A172 (cell line): ENCODE results near the gene SP140. TPM values are rescaled to one million over a fixed set of nuclear protein-coding genes. Genes with fewer than 3 reads are reported as not detected.
"Not testable (repeated sequence)": the region's sequence is repeated elsewhere in the genome, so short reads cannot be mapped to it uniquely, and the experiment has no call there.

Source experiments
- DNase-seq: peaks from one replicate; pipeline ENCODE4 v3.0.0-alpha.2; 2015; ENCODE audit warnings: low spot score
- total RNA-seq: library from RNA; depleted of rRNA; stranded (reverse); fragments of >200 nt; shearing (Covaris generic); gene quantifications from 2 replicates; pipeline ENCODE4 v1.2.3, GENCODE V29; 2014

SP140 gene
- total RNA-seq, 1 experiment from 2014 or later: 0.65 TPM

DNA sequence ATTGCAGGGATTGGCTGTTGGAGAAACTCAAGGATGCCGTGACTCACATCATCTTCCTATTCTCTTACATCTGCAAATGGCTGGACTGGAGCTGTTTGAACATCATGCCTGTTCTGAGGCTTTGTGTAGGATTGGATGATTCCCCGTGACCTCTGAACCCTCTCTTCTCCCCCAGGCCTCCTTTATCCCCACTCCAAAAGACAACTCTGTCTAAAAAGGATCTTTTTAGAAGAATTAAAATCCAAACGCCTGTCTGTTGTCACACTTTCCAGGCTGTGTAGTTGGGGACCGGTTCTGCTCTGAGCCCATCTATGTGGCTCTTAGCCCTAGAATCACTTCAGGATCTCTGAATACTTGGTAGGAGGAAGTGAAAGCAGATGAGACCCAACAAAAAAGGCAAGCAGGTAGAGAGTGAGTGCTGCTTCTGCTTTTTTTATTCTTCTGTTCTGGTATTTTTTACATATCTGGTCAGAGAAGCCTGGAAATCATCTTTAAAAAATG lies 565 bp downstream of the SP140 start:
- DNase-seq: no peak

DNA sequence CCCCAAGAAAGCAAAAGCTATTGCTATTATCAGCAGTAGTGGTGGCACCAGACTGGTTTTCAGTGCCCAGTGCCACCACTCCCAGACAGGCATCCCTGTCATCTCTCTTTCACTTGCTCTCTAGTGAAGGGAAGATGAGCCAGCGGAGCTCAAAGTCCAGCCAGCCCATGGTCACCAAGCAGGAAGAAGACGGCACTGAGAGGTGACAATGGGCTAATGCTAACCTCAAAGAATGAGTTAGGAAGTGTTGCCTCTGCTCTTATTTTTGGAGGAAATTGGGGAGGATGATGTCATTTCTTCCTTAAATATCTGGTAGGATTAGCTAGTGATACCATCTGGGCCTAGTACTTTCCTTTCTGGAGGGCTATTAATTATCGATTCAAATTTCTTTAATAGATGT lies 1.7 kb downstream of the SP140 start:
- DNase-seq: no peak

DNA sequence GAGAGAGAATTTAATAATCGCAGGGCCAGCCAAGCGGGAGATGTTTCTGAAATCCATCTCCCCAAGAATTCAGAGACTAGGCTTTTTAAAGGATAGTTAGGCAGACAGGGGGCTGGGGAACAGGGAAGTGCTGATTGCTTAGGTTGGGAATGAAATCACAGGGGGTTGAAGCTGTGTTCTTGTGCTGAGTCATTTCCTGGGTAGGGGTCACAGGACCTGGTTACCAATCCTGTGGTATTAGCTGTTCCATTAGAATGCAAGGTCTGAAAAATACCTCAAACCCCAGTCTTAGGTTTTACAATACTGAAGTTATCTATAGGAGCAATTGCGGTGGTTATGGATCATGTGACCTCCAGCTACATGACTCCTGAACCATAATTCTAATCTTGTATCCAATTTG lies 4.6 kb downstream of the SP140 start:
- peak; percentile 80 for DNase-seq

DNA sequence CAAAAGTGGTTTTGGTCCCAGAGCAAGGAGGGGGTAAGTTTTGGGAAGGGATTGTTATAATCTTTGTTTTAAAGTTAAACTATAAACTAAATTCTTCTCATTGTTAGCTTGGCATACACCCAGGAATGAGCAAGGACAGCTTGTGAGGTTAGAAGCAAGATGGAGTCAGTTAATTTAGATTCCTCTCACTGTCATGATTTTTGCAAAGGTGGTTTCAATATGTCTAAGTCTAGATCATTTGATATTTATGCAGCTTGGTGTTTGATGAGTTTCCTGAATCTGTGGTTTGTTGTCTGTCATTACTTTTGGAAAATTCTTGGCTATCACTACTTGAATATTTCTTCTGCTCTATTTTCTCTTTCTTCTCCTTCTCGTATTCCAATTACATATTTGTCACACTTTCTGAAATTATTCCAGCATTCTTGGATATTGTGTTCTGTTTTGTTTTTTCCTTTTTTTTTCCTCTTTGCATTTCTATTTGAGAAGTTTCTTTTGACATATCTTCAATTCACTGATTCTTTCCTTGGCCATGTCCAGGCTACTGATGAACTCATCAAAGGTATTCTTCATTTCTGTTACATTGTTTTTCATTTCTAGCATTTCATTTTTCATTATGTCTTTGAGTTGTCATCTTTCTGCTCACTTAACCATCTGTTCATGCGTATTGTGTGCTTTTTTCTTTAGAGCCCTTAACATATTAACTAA lies 5.1 kb downstream of the SP140 start:
- DNase-seq: no peak

DNA sequence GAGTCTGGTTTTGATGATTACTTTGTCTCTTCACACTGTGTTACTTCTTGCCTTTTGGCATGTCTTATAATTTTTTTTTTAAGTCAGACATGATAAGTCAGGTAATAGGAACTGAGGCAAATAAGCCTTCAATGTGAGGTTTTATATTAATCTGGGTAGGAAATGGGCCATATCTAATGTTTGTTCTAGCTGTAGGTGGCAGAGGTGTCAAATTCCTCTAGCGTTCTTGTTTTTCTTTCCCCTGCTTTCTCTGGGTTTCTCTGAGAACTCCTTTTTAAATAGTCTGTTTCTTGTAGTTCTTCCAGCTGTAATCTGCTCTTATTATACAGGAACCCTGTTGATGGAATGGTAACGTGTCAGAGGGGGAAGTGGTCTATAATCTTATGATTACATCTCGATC lies 5.7 kb downstream of the SP140 start:
- DNase-seq: no peak

DNA sequence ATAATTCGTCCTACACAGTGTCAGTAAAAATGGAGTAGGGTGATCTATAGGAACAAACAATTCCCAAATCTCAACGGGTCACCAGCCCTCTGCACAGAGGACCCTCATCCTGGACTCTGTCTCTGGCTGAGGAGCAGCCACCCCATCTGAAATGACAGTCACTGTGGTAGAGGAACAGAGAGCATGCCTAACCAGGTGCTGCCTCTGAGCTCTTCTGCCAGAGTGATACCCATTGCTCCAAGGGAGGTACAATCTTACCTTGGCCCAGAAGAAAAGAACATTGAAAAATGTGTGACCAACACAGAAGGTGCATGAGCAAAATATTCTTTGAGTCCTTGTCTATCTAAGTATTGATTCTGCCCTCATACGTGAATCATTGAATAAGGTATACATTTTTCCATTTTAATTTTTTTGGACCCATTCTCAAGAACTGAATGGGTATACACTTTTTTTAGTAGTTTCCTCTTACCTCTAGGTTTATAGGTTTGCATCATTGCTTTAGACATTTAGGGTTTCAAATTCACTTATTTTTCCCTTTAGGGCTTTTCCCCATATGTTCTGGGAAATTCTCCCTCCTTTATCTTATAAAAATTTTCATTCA lies 8.7 kb downstream of the SP140 start:
- DNase-seq: no peak

DNA sequence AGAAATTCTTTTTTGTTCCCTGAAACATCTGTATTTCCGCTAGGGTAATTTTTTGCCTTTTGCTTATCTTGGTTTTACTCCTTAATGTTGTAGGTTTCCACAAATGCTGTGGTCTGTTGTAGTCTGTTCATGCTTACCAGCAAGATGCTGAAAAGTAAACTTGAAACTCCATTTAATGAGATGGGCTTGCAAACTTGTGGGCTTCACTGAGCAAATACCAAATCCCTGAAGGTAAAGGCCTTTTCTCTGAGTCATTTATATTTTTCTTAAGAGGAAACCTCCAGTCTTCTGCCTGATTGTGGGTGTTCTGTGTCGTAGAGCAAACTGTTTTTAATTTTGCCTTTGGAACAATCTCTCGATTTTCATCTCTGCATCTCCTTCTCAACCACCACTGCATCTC lies 9.3 kb downstream of the SP140 start:
- no peak for DNase-seq

DNA sequence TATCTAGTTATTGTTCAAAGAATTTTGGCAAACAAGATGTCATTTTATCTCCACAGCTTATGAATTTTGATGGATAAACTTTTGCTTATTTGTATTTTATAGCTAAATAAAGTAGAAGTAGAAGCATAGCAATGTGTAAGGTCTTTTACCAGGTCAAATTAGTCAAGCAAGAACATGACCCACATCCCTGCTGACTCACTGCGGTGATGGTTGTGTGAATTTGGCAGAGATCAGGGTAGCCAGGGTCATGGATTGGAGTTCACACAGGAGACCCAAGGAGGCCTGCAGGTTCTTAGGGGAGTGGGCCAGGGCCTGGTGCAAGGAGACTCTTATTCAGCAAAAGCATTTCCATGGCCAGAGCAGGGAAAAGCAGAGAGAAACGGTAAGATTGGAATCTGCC lies 18.7 kb downstream of the SP140 start:
- no peak for DNase-seq

DNA sequence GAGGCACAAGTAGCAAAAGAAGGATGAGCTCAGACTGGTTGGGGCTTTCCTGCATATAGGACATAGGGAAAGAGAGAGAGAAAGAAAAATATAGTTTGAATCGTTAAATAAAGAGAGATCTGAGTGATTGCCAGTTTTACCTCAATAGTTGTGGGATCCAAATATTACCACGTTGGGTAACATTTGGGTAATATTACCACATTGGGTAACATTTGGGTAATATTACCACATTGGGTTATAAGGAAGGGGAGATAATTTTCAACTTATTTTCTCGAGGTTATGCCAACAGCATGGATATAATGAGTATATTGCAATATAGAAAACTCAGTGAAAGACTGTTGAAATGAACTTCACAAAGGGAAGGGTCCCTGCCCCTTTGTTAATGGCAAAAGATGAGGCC lies 20.7 kb downstream of the SP140 start:
- no peak for DNase-seq

DNA sequence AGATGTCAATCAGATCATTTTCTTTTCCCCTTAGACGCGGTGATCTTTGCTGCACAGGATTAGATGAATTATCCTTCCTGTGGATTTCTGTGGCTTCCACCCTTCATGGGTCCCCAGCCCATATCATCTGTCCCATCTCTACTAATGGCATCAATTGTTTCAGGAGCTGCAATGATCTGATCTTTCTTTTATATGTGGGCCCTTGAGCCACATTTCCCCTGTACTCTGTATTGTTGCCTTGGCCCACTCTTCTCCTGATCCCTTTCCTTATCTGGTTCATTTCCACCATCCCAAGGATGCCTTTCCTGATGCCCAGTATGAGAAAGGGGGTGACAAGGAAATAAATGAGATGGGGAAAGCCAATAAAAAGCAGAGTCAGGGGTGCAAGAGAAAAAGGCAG lies 24.7 kb downstream of the SP140 start:
- no peak for DNase-seq

DNA sequence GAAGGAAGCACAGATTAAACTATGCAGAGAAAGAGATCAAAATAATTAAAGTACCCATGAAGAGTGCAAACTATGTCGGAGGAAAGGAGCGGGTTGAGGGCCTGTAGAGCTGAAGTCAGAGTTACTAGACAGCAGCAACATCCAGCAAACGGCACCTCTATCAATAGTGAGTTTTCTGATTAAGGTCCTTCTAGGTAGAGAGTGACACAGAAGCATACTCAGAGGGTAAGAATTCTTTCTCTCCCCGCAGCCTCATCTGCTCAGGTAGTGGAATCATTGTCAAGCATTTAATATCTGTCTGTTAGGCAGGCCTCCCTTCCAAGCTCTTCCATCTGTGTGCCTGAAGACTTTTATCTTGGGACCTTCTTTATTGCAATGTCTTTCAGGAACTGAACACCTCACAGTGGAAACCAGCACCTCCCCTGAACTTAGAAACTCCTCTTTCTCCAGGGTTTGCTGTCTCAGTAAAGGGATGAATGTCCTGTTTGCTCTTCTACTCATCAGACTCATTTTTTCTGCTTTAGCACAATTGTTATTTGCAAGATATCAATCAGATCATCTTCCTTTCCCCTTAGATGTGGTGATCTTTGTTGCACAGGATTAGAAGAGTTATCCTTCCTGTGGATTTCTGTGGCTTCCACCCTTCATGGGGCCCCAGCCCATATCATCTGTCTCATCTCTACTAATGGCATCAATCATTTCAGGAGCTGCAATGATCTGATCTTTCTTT lies 28.8 kb downstream of the SP140 start:
- no peak for DNase-seq

DNA sequence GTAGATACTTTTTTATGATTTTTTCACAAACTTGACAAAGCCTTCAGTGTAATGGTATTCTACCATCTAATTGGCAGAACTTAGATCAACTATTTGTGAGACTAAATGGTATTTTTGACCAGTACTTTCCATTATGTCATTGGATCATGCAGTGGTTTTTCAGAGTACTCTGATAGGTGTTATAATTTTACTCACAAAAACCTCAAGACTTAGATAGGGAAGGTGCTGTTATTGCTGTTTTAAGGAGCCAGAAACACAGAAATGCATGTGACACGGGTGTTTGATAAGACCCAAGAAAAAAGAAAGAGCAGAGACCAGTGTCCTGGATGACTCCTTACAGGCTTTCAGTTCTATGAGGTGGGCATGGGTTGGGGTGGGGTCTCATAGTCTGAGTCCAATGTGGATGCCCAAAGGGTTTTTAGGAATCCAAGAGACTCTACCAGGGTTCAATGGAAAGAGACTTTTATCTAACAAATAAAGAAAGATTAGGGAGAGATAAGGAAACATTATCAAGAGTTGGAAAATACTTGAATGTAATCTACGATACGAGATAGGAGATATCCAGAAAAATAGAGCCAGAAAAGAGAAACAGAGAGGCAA lies 31.3 kb downstream of the SP140 start:
- no peak for DNase-seq

DNA sequence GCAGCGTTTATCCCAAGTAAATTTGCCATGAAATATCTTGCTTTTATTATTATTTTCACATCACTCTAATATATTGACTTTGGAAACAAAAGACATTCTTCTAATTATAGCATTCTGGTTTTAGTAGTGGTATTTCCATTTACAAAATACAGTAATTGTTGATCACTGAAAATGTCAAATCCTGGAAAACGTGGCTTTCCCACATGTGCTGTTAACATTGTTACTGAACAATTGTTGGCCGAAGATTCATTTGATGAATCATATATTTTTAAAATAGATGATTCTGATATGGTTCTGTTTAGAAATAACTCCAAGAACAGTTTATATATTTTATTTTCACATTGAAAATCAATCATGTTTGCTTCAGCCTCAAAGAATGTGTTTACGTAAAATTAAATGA lies 32.9 kb downstream of the SP140 start:
- no peak for DNase-seq

DNA sequence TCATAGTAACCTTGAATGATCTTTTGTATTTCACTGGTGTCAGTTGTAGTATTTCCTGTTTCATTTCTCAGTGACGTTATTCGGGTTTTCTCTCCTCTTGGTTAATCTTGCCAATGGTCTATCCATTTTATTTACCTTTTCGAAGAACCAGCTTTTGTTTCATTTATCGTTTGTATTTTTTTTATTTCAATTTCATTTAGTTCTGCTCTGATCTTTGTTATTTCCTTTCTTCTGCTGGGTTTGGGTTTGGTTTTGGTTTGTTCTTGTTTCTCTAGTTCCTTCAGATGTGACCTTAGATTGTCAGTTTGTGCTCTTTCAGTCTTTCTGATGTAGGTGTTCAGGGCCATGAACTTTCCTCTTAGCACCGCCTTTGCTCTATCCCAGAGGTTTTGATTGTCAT lies 36.7 kb downstream of the SP140 start:
- DNase-seq: no peak

DNA sequence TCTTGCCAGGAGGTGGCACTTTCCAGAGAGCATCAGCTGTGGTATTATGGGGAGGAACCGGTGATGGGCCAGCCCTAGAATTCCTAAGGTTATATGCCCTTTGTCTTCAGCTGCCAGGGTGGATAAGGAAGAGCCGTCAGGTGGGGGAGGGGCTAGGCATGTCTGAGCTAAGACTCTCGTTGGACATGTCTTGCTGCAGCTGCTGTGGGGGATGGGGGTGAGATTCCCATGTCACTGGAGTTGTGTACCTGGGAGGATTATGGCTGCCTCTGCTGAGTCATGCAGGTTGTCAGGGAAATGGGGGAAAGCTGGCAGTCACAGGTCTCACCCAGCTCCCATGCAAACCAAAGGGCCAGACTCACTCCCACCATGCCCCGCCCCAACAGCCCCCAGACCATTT lies 39.4 kb downstream of the SP140 start:
- not testable (repeated sequence) for DNase-seq

DNA sequence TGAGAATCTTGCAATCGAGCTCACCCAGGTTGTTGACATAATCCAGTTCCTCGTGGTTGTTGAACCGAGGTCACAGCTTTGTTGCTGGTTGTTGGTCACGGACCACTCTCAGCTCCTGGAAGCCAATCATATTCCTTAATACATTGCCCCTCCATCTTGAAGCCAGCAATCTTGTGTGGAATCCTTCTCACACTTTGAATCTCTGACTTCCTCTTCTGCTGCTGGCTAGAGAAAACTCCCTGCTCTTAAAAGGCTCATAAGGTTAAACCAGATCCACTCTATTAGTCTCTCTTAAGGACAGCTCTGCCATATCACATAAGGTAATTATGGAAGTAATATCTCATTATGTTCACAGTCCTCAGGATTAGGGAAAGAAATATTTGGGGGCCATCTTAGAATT lies 41.1 kb downstream of the SP140 start:
- no peak for DNase-seq

DNA sequence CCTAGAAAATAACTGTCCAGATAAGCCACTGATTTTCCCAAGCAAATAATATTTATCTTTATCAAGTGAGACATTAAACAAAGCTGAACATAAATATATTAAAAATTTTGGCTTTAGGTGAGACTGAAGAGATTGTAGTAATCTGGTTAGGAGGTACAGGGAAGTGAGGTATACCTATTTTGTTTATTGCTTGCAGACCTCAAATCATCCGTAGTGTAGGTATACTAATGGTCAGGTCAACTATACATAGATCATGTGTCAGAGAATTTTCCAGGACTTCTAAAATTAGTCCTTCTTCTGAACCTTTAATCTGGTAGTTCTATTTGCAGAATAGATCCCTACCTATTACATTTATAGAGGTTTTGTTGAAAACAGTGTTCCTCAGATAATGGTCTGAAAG lies 41.5 kb downstream of the SP140 start:
- no peak for DNase-seq

DNA sequence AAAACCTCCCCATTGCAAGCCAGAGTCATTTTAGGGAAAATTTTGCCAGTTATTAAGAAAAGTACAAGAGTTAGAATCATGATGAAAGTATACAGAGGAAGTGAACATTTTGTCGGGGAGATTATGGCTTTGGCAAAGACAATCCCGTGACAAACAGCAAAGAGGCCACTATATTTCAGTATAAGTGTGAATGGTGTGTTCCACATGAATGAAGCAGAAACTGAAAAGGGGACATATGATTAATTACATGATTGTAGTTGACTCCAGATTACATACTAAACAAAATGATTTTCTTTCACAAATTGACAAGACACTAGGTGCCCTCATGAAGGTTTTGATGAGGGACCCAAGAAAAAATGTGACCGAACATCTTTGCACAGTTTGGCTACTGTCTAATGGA lies 42.0 kb downstream of the SP140 start:
- no peak for DNase-seq

DNA sequence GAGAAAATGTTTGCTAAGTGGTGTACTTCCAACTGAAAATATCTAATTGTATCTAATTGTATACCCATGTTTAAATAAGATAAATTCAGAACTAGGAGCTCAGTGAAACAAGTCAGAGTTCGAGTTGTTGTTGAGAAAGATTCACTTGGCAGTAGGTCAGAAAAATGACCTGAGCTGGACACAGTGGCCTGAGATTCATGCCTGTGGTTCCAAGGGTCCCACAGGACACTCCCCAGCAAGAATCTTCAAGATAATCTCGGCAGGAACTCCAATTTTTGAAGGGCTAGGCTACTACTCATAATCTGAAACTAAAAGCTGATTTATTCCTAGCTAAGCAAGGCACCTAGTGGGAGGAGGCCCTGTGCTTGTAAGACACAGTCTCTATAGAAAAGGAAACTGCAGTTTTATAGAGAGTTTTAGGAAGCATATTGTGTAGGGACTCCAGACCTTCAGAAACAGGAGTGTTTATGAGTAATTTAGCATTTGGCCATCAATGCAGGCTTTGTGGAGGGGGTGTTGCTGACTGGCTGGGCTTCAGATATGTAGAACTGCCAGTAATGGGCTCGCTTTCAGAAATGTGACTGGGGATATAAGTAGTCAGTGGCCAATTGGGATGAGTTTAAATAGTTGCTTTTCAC lies 43.2 kb downstream of the SP140 start:
- DNase-seq: no peak

DNA sequence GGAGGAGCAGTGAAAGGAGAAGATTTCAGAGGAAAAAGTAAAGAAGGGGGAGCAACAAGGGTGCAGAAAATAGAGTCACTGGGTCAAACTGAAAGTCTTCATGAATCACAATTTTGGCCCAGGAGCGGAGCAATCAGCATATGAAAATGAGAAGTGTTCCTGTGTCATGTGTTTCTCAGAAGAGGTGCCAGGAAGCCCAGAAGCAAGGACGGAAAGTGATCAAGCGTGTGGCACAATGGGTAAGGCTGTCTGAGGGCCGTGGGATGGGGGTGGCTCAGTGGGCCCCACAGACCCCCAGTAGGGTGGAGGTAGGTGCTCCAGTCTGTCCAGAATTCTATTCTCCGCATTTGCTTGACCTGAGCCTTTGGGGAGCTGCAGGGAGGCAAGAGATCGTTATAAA lies 44.2 kb downstream of the SP140 start:
- DNase-seq: no peak

DNA sequence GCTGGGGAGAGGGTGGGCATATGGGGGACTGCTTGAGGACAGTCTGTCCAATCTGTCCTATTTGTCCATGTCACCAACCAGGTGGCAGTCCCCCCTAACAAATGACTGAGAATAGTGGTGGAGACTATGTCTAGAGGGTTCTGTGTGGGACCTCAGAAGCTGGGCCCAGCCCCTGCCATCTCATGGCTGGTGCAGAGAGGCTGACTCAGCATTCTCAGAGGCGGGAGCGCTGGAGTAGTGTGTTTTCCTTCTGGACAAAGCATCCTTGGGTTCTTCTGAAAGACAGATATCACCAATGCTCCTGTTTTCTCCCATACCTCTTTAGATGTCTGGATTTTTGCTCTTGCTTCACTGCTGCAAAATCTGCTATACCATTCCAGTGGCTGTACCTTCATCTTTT lies 57.4 kb downstream of the SP140 start:
- DNase-seq: no peak

DNA sequence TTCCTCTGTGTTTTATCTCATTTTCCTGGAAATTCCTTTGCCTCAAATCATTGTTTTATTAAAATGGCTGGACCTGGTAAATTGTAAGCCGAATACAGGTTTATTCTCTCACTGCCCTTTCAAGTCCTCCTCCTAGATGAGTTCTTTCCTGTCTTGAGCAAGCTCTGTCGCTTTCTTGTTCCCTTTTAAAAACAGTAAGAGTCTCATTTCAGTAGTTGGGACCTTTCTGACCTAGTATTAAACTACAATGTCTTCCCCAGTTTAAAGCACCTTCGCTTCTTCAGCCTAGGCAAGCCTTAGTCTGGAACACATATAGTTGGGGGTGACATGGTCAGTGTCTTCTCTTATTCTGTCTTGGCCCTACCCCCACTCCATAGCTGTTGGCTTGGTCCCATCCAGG lies 60.5 kb downstream of the SP140 start:
- no peak for DNase-seq
